ENCODE results near the gene C6orf141.

Gene C6orf141

DNA sequence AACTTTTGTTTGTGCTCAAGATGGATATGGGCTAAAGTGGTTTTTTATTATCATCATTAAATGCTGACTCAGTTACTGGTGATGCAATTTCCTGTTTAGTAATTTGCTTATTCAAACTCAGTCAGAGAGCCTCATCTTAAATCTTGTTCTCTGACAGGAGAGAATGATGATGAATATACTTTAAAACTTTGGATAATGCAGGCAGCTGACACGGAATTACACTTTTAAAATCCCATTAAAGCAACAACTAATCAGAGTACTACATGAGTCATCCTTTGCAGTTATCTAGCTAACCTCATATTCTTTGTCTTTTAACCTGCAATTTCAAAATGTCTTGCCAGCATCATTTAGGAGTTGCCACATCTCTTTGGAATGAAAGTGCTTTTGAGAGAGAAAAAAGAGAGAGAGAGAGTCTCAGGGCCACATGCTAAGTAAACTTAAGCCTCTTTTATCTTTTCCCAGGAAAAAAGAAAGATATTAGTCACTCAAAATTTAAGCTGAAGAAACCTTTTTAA lies 9.2 kb upstream of the C6orf141 start:
- Histone ChIP-seq H3K4me1 (ENCODE audit: control insufficient read depth in 1 of 2, insufficient read depth in 2 of 2, low read length in 2 of 2) (no peaks in the 10 kb centered on the region), H3K36me3 (ENCODE audit: control insufficient read depth in 1 of 2, insufficient read depth in 2 of 2, low read length in 2 of 2) (no peaks in the 10 kb centered on the region), H3K27ac (ENCODE audit: low read length) (no peak overlapping the region), H3K4me3 (ENCODE audit: low read depth in 1 of 2, low read length in 2 of 2) (no peak overlapping the region), H3K9me3 (ENCODE audit: control insufficient read depth in 1 of 2, low read length in 2 of 2) (no peaks in the 10 kb centered on the region), H3K27me3 (ENCODE audit: low read depth, low read length) (no peaks in the 10 kb centered on the region)

GRCh38 chr6:49541936-49542335 lies 8.5 kb upstream of the C6orf141 start:
- Histone ChIP-seq H3K36me3 (ENCODE audit: control insufficient read depth in 1 of 2, insufficient read depth in 2 of 2, low read length in 2 of 2) (no peaks in the 10 kb centered on the region), H3K4me3 (ENCODE audit: low read depth in 1 of 2, low read length in 2 of 2) (no peak overlapping the region), H3K9me3 (ENCODE audit: control insufficient read depth in 1 of 2, low read length in 2 of 2) (no peaks in the 10 kb centered on the region), H3K27ac (ENCODE audit: low read length) (no peak overlapping the region), H3K27me3 (ENCODE audit: low read depth, low read length) (no peaks in the 10 kb centered on the region), H3K4me1 (ENCODE audit: control insufficient read depth in 1 of 2, insufficient read depth in 2 of 2, low read length in 2 of 2) (no peaks in the 10 kb centered on the region)

GRCh38 chr6:49543087-49543858 lies 7.2 kb upstream of the C6orf141 start:
- Histone ChIP-seq H3K27ac (ENCODE audit: low read length) (no peak overlapping the region), H3K36me3 (ENCODE audit: control insufficient read depth in 1 of 2, insufficient read depth in 2 of 2, low read length in 2 of 2) (no peaks in the 10 kb centered on the region), H3K27me3 (ENCODE audit: low read depth, low read length) (no peaks in the 10 kb centered on the region), H3K9me3 (ENCODE audit: control insufficient read depth in 1 of 2, low read length in 2 of 2) (no peaks in the 10 kb centered on the region), H3K4me3 (ENCODE audit: low read depth in 1 of 2, low read length in 2 of 2) (no peak overlapping the region), H3K4me1 (ENCODE audit: control insufficient read depth in 1 of 2, insufficient read depth in 2 of 2, low read length in 2 of 2) (no peaks in the 10 kb centered on the region)

- H3K9me3 ChIP-seq (ENCODE audit: control insufficient read depth in 1 of 2, low read length in 2 of 2) = no peaks in the 10 kb centered on the region
- H3K4me3 ChIP-seq (ENCODE audit: low read depth in 1 of 2, low read length in 2 of 2) = no peak overlapping the region
- no peak overlapping the region for H3K27ac ChIP-seq (ENCODE audit: low read length)
- no peaks in the 10 kb centered on the region for H3K36me3 ChIP-seq (ENCODE audit: control insufficient read depth in 1 of 2, insufficient read depth in 2 of 2, low read length in 2 of 2)
- peaks cover 0 to 13% of the 10 kb centered on the region in 2 donors for H3K4me1 ChIP-seq (ENCODE audit: control insufficient read depth in 1 of 2, insufficient read depth in 2 of 2, low read length in 2 of 2)
- no peaks in the 10 kb centered on the region for H3K27me3 ChIP-seq (ENCODE audit: low read depth, low read length)
These were observed 4.1 kb upstream of the C6orf141 start for GRCh38 chr6:49546331-49546730.

GRCh38 chr6:49548613-49549304 lies 1.7 kb upstream of the C6orf141 start:
- H3K9me3 ChIP-seq (ENCODE audit: control insufficient read depth in 1 of 2, low read length in 2 of 2) = no peaks in the 10 kb centered on the region
- H3K4me1 ChIP-seq (ENCODE audit: control insufficient read depth in 1 of 2, insufficient read depth in 2 of 2, low read length in 2 of 2) = peaks cover 0 to 18% of the 10 kb centered on the region in 2 donors
- no peaks in the 10 kb centered on the region for H3K36me3 ChIP-seq (ENCODE audit: control insufficient read depth in 1 of 2, insufficient read depth in 2 of 2, low read length in 2 of 2)
- H3K27ac ChIP-seq (ENCODE audit: low read length) = no peak overlapping the region
- no peak overlapping the region for H3K4me3 ChIP-seq (ENCODE audit: low read depth in 1 of 2, low read length in 2 of 2)
- no peaks in the 10 kb centered on the region for H3K27me3 ChIP-seq (ENCODE audit: low read depth, low read length)

GRCh38 chr6:49549691-49550491 lies 577 bp upstream of the C6orf141 start:
- Histone ChIP-seq H3K27me3 (ENCODE audit: low read depth, low read length) (no peaks in the 10 kb centered on the region), H3K4me3 (ENCODE audit: low read depth in 1 of 2, low read length in 2 of 2) (peak overlapping the region; percentile 67 to 75), H3K4me1 (ENCODE audit: control insufficient read depth in 1 of 2, insufficient read depth in 2 of 2, low read length in 2 of 2) (peaks cover 0 to 18% of the 10 kb centered on the region in 2 donors), H3K9me3 (ENCODE audit: control insufficient read depth in 1 of 2, low read length in 2 of 2) (no peaks in the 10 kb centered on the region), H3K27ac (ENCODE audit: low read length) (no peak overlapping the region), H3K36me3 (ENCODE audit: control insufficient read depth in 1 of 2, insufficient read depth in 2 of 2, low read length in 2 of 2) (no peaks in the 10 kb centered on the region)

DNA sequence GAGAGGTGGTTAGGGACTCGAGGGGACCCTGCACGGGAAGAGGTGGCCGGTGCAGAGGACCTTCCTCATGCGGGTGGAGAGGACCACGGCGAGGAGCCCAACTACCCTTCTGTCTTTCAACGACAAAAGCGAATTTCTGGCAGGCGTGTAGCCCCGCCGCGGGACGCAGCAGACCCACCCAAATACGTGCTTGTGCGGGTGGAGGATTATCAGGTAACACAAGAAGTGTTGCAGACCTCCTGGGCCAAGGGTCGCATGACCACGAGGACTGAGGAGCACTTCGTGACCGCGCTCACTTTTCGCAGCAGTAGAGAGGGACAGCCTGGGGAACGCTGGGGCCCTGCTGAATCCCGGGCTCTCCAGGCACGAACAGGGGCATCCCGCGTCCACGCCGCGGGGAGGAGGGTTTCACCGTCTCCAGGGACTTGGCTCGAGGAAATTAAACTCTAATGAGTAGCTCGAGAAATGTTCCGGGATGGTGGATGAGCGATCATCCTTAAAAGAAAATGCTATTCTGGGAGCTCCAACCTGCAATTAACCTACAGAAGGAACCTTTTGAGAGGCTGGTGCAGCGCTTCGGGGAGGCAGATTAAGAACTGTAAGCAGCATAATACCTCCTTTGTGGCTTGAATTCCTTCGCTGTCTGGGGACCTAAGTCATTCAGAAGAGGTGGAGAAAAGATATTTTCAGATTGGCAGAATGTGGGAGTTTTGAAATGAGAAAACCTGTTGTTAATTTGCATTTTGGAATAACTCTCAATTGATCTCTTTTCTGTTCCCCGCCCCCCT lies 804 bp downstream of the C6orf141 start:
- Histone ChIP-seq H3K4me3 (ENCODE audit: low read depth in 1 of 2, low read length in 2 of 2) (peak overlapping the region; percentile 67 to 75), H3K27me3 (ENCODE audit: low read depth, low read length) (no peaks in the 10 kb centered on the region), H3K4me1 (ENCODE audit: control insufficient read depth in 1 of 2, insufficient read depth in 2 of 2, low read length in 2 of 2) (peaks cover 0 to 18% of the 10 kb centered on the region in 2 donors), H3K27ac (ENCODE audit: low read length) (peak overlapping the region; percentile 27), H3K36me3 (ENCODE audit: control insufficient read depth in 1 of 2, insufficient read depth in 2 of 2, low read length in 2 of 2) (no peaks in the 10 kb centered on the region), H3K9me3 (ENCODE audit: control insufficient read depth in 1 of 2, low read length in 2 of 2) (no peaks in the 10 kb centered on the region)

- no peak overlapping the region for H3K27ac ChIP-seq (ENCODE audit: low read length)
- no peaks in the 10 kb centered on the region for H3K36me3 ChIP-seq (ENCODE audit: control insufficient read depth in 1 of 2, insufficient read depth in 2 of 2, low read length in 2 of 2)
- peak overlapping the region; percentile 67 to 75 for H3K4me3 ChIP-seq (ENCODE audit: low read depth in 1 of 2, low read length in 2 of 2)
- no peaks in the 10 kb centered on the region for H3K9me3 ChIP-seq (ENCODE audit: control insufficient read depth in 1 of 2, low read length in 2 of 2)
- H3K4me1 ChIP-seq (ENCODE audit: control insufficient read depth in 1 of 2, insufficient read depth in 2 of 2, low read length in 2 of 2) = peaks cover 0 to 18% of the 10 kb centered on the region in 2 donors
- no peaks in the 10 kb centered on the region for H3K27me3 ChIP-seq (ENCODE audit: low read depth, low read length)
These were observed 1.3 kb downstream of the C6orf141 start for GRCh38 chr6:49551866-49552129.

GRCh38 chr6:49552596-49552995 lies 2.1 kb downstream of the C6orf141 start:
- Histone ChIP-seq H3K4me3 (ENCODE audit: low read depth in 1 of 2, low read length in 2 of 2) (peak overlapping the region in 1 of 2 donors; percentile 75), H3K27ac (ENCODE audit: low read length) (no peak overlapping the region), H3K4me1 (ENCODE audit: control insufficient read depth in 1 of 2, insufficient read depth in 2 of 2, low read length in 2 of 2) (peaks cover 0 to 18% of the 10 kb centered on the region in 2 donors), H3K36me3 (ENCODE audit: control insufficient read depth in 1 of 2, insufficient read depth in 2 of 2, low read length in 2 of 2) (no peaks in the 10 kb centered on the region), H3K27me3 (ENCODE audit: low read depth, low read length) (no peaks in the 10 kb centered on the region), H3K9me3 (ENCODE audit: control insufficient read depth in 1 of 2, low read length in 2 of 2) (no peaks in the 10 kb centered on the region)

DNA sequence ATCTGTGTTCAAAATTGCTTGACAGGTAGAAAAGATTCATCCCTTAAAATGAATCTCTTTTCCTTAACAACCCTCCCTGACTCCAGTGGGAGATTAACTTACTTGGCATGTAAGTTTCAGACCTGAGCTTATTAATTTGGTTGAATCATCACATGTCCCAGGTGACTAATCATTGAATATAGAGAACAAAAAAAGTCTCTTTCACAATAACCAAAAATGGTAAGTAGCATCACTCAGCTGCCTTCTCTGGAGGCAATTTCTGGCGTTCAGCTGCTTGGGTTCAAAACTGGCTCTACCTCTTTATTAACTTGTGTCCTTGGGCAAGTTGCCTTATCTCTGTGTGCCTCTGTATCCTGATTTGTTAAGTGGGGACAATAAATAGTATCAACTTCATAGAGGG lies 2.9 kb downstream of the C6orf141 start:
- peaks cover 0 to 18% of the 10 kb centered on the region in 2 donors for H3K4me1 ChIP-seq (ENCODE audit: control insufficient read depth in 1 of 2, insufficient read depth in 2 of 2, low read length in 2 of 2)
- no peaks in the 10 kb centered on the region for H3K36me3 ChIP-seq (ENCODE audit: control insufficient read depth in 1 of 2, insufficient read depth in 2 of 2, low read length in 2 of 2)
- no peaks in the 10 kb centered on the region for H3K9me3 ChIP-seq (ENCODE audit: control insufficient read depth in 1 of 2, low read length in 2 of 2)
- H3K27me3 ChIP-seq (ENCODE audit: low read depth, low read length) = no peaks in the 10 kb centered on the region
- no peak overlapping the region for H3K27ac ChIP-seq (ENCODE audit: low read length)
- H3K4me3 ChIP-seq (ENCODE audit: low read depth in 1 of 2, low read length in 2 of 2) = no peak overlapping the region
